Jurkat, Clone E6-1 (cell line): ENCODE measurements around the gene EPB41L3. TPM values are rescaled to one million over a fixed set of nuclear protein-coding genes. Genes with fewer than 3 reads are reported as not detected.
"Not testable (repeated sequence)": the region's sequence is repeated elsewhere in the genome, so short reads cannot be mapped to it uniquely, and the experiment has no call there.

ENCODE experiments used
- DNase-seq: peaks from one replicate; pipeline ENCODE4 v3.0.0-alpha.2; 2011; ENCODE audit warnings: low read depth, low spot score
- H3K4me3 ChIP-seq: 2 replicates; pipeline ENCODE4 v1.5.1; 2011; ENCODE audit warnings: mild to moderate bottlenecking, low read length, control low read depth, moderate library complexity
- polyA plus RNA-seq: library from polyadenylated mRNA; unstranded; fragments of >200 nt; gene quantifications from one replicate; pipeline ENCODE4 v1.2.1, GENCODE V29; 2012; ENCODE audit warnings: missing spikeins; ENCODE audit not compliant: insufficient read length, insufficient read depth

The EPB41L3 gene
- 1.8 TPM for polyA plus RNA-seq

DNA sequence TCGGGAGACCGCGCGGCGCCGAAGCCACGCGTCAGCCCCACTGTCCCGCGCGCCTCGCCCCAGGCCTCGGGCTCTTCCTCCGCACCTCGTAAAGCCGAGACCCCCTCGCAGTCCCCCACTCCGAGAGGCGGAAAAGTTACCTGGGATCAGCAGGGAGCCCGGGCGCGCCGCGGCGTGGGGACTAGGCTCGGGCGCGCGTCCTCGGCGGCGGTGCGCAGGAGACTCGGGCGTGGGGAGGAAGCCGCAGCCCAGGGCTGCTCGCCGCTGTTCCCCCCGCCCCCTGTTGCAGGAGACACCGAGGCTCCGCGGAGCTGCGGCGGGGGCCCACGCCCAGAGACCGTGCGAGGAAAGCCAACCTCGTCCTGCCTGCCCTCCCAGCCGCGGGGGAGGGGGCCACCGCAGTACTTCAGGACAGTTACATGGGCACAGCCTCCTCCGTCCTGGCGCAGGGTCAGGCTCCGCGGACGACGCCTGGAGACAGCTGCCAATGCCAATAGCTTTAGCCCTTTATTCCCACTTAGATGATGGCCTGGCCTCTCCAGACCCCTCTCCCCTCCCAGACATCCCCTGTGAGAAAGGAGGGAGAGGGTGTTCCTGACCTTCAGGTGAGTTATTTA, at the start of gene EPB41L3:
TSS of gene EPB41L3 (minus strand) at position 225 of the 617 bp plus-strand sequence. CDS start 54,814 bp downstream, outside the sequence.
- no peak within 1 kb of the TSS for H3K4me3 ChIP-seq
- no peak for DNase-seq

DNA sequence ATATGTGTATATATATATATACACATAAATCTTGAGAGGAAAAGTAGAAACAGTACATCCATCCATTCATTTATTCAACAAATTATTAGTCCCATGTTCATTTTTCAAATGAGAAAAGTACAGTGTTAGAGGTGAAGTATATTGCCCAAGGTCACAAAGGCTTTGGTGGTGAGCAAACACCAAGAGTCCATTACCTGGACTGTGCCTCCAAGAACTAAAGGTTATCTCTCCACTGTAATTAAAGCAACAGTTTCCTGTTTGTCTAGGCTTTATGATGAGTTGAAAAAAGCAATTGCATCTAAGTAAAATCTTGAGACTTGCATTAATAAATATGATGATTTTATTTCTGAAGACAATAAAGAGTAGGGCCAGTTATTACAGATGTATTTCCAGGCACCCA, 44.7 kb upstream of the EPB41L3 start:
- H3K4me3 ChIP-seq, result no peak overlapping the region
- DNase-seq, result no peak

DNA sequence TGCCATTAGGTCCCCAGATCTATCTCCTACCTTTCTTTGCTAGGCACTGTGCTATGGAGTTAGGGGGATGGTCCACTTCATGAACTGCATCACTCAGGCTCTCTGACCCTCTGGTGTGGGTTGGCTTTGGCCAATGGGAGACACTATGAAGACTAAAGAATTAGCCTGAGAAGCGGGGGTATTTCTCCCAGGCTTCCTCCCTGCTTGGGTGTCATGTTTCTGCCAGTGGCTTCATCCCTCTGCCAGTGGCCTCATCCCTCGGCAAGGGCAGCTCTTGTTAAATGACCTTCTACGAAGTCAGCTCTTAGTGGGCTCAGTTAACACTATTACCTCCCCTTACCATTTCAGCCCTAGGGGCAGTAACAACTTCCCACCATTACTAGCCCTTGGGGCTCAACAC, 41.9 kb upstream of the EPB41L3 start:
- DNase-seq, result no peak
- H3K4me3 ChIP-seq, result no peak overlapping the region

- H3K4me3 ChIP-seq, result no peak overlapping the region
- no peak for DNase-seq
Measured at GRCh38 chr18:5584746-5585417, 41.1 kb upstream of the EPB41L3 start.

GRCh38 chr18:5582849-5583681, 39.3 kb upstream of the EPB41L3 start:
- no peak overlapping the region for H3K4me3 ChIP-seq
- DNase-seq, result no peak

DNA sequence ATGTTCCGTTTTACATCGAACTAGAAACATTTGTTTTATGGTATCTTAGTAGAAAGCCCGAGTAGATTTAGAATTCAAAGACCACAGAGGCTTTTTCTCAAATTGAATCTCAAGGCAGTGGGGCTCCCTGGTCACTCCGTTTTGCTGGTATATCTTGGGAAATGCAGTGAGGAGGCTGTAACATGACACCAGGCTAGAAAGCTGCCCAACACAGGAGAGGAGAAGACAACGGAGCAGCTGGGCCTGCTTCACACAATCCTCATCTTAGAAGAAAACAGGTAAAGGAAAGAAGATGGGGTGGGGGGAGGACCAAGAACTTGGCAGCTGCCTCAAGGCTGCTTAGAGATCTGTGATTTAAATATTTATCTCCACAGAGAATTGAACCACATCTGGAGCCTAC, 38.3 kb upstream of the EPB41L3 start:
- no peak for DNase-seq
- no peak overlapping the region for H3K4me3 ChIP-seq

DNA sequence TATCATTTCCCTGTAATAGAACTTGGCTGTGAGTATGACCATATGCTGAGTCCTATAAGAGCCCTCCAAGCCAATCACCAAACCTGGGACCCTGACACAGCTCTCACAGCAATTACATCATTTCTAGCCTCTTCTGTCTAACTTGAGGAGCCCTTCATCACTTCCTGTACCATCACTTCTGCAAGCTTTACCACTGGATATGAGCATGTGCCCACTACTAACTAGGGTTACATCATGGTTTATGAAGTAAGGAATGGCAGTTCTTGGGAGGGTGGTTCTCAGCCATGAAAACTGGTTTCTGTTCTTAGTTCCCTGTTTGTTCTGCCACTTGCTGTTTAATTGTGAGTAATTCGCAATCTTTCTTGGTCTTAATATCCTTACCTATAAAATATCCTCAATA, 31.0 kb upstream of the EPB41L3 start:
- no peak overlapping the region for H3K4me3 ChIP-seq
- no peak for DNase-seq

DNA sequence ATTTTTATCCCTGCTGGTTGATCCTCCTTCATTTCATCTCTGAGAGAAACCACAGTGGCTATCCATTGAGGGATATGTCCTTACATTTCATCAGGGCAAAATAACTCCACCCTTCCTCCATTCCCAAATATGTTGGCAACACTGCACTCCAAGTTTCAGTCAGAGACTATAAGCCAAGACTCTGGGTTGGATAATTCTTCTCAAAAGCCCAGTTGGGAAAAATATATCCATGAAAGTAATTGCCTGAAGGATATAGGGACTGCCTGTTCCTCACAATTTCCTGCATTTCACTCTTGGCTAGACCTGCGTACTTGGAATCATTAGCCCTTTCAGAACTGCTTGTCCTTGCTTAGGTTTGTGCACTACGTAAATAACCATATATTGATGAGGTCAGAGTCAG, 27.9 kb upstream of the EPB41L3 start:
- no peak for DNase-seq

DNA sequence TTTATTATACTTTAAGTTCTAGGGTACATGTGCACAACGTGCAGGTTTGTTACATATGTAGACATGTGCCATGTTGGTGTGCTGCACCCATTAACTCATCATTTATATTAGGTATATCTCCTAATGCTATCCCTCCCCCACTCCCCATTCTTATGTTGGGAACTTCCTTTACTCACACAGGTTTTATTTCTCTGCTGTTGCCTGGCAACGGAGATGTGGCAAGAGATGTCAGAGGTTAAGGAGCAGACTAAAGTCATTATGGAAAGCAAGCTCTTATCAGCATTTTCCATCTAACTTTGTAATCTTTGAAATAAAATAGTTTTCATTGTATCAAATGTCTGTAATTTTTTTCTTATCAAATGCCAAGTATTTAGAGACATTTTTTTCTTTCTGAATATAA, 26.8 kb upstream of the EPB41L3 start:
- peak; percentile 1 for DNase-seq
- H3K4me3 ChIP-seq, result not testable (repeated sequence)

More for the DNA sequence above, 27.9 kb upstream of the EPB41L3 start:
- H3K4me3 ChIP-seq, result no peak overlapping the region

GRCh38 chr18:5568416-5568815, 24.6 kb upstream of the EPB41L3 start:
- DNase-seq, result no peak
- no peak overlapping the region for H3K4me3 ChIP-seq

DNA sequence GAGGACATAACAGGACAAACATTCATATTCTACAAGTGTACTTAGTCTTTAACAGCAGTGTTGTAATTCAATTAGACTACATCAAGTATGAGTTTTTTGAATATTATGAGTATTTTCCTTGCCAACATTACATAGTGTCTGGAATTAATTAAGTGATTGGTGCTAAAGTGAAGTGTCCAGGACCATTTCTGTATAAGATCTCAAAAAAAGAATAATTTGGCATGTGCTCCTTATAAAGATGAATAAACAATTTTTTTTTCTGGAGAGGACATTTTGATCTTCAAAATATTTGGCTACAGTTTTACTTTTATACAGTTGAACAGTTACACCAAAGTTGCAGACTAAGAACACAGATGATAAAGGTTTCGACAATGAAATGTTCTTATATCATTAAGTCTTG, 15.1 kb upstream of the EPB41L3 start:
- H3K4me3 ChIP-seq, result no peak overlapping the region
- DNase-seq, result no peak

- H3K4me3 ChIP-seq, result no peak overlapping the region
- DNase-seq, result no peak
Measured at GRCh38 chr18:5556310-5556974, 12.6 kb upstream of the EPB41L3 start.

- no peak overlapping the region for H3K4me3 ChIP-seq
- no peak for DNase-seq
Measured at GRCh38 chr18:5554629-5555028, 10.8 kb upstream of the EPB41L3 start.

- DNase-seq, result no peak
- H3K4me3 ChIP-seq, result no peak overlapping the region
Measured at GRCh38 chr18:5546660-5547059, 2.9 kb upstream of the EPB41L3 start.

DNA sequence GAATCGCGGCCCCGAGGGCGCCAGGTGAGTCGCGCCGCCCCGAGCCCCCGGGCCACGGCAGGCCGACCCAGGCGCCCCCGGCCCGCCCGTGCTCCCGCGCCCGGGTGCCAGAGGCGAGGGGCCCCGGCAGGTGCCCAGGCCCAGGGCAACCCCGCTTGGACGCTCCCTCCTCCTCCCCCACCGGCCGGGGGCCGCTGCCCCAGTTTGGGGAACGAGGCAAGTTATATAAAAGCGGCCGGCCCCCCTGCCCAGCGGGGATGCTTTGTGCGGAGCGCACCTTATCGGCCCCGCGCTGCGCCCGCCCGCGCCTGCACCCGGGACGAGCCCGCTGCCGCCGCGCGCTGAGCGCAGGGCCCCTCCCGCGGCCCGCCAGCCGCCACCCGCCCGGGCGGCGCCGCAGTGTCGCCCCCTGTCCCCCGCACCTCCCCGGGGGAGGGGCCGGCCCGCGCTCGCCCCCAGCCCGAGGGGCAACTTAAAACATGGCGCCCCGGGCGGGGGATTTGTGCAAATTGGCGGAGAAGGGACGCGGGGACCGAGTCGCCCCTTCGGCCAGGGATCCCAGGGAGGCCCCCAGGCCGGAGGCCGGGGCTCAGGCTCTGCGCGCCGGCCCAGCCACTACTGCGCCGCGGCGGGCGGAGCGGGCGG, 639 bp downstream of the EPB41L3 start:
- no peak for DNase-seq
- no peak overlapping the region for H3K4me3 ChIP-seq

DNA sequence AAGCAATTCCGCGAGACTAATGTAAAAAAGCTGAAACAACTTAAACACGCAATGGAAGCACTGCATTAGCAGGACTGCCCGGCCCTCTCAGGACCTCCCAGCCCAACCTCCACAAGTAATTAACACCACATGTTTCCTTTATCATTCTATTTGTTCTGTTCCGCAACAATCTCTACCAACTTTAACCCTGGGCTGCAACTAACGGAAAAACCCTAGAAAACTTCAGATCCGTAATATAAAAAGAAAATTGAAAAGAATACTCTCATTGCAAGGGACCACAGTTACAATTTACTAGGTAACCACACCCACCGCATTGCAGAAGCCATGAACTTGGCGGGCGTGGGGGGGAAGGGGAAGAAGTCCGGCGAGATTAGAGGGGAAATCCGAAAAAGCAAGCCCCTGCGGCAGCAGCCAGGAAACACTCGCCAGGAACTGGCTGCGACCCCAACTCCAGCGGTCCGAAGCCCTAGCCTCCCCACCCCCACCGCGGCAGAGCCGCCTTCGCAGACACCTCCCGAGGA, 1.2 kb downstream of the EPB41L3 start:
- no peak overlapping the region for H3K4me3 ChIP-seq
- DNase-seq, result no peak

DNA sequence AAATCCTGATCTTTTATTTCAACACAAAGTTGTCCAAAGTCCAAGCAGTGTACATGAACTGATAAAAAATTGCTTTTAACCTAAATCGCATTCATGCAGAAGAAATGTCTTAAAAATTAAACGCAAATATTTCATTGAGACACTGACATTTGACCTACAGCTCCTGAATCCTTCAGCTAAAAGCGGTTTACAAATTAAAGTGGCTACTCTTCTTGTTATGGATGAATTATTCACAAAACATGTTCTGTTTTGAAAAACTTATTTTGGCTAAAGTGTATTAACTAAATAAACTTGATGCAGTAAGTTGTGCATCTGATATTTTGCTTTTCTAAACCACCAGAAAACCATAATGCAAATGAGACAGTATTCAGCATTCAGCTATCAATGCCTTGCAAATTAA, 2.2 kb downstream of the EPB41L3 start:
- no peak for DNase-seq
- H3K4me3 ChIP-seq, result no peak overlapping the region

- no peak overlapping the region for H3K4me3 ChIP-seq
- no peak for DNase-seq
Measured at GRCh38 chr18:5539391-5539790, 4.4 kb downstream of the EPB41L3 start.

DNA sequence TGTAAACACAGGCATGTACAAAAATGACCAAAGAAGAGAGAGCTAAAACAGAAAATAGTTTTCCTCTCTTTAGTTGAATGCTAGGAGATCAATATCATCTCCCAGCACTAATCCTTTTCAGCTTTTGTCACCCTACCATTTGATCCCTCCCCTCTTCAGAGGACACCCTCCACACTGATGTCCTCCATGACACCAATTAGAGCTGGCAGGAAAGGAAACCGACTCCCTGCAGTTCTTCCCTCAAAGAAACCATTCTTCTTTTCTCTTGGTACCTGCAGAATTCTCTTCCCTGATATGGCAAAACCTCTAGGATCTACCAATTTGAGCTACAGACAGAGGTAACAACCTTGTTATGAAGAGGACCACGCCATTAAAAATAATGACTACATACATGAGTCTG, 5.3 kb downstream of the EPB41L3 start:
- no peak for DNase-seq
- no peak overlapping the region for H3K4me3 ChIP-seq
